ENCODE data around the gene CPEB3.

The CPEB3 gene

DNA sequence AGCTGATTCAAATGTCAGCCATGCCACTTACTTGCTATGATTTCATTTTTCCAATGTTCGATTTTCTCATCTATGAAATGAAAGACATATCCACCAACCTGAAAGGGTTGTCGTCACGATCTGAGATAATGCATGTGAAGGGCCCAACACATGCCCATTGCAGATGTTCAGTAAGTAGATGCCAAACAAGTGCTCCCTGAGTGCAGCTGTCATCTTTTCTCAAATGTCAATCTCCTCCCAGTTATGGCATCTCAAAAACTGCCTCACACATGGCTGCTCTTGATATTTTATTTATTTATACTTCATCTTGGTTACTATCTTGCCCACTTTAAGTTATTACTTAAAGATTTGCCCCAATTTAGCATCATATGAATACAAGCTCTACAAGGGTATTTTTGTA, 16.8 kb downstream of the CPEB3 start:
- TF ChIP-seq, protein P1, sequence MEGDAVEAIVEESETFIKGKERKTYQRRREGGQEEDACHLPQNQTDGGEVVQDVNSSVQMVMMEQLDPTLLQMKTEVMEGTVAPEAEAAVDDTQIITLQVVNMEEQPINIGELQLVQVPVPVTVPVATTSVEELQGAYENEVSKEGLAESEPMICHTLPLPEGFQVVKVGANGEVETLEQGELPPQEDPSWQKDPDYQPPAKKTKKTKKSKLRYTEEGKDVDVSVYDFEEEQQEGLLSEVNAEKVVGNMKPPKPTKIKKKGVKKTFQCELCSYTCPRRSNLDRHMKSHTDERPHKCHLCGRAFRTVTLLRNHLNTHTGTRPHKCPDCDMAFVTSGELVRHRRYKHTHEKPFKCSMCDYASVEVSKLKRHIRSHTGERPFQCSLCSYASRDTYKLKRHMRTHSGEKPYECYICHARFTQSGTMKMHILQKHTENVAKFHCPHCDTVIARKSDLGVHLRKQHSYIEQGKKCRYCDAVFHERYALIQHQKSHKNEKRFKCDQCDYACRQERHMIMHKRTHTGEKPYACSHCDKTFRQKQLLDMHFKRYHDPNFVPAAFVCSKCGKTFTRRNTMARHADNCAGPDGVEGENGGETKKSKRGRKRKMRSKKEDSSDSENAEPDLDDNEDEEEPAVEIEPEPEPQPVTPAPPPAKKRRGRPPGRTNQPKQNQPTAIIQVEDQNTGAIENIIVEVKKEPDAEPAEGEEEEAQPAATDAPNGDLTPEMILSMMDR (IDR thresholded peaks at IDR 0.05; ENCODE audit: control extremely low read depth, extremely low read depth, low read depth, missing control alignments): no peak
- no peak for DNase-seq (ENCODE audit: extremely low spot score)
- ChIA-PET CTCF (interaction anchor here (0.7 to 2.6 kb wide), 5 partner anchors 13 to 186 kb away, joined by 3 to 8 read pairs (median 4); partner anchors contain the start of gene MARCHF5), POLR2A (no interaction called here)

DNA sequence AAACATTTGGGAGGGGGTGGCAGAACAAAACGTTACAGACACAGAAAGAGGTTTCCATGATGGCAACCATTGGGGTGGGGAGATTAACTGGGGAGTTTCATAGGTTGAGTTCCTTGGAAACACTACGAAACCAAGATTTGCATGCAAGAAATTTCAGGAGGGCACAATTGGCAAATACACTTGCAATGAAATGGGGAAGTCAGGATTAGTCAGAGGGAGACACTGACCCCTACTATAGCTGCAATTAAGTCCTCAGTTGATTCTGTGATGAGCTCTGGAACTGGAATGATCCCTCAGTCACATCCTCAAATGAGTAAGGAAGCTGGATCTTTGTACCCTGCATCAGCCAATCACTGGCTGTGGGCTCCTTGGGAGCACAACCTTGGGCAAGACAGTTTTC, 22.1 kb downstream of the CPEB3 start:
- CTCF ChIA-PET: interaction anchor here (1.0 kb wide), 1 partner anchor 22 kb away, joined by 3 read pairs; the partner anchor contains the start of genes CPEB3 and MARCHF5
- POLR2A ChIA-PET: no interaction called here
- no peak for DNase-seq (ENCODE audit: extremely low spot score)
- TF ChIP-seq, protein P1 (IDR thresholded peaks at IDR 0.05; ENCODE audit: control extremely low read depth, extremely low read depth, low read depth, missing control alignments): no peak

DNA sequence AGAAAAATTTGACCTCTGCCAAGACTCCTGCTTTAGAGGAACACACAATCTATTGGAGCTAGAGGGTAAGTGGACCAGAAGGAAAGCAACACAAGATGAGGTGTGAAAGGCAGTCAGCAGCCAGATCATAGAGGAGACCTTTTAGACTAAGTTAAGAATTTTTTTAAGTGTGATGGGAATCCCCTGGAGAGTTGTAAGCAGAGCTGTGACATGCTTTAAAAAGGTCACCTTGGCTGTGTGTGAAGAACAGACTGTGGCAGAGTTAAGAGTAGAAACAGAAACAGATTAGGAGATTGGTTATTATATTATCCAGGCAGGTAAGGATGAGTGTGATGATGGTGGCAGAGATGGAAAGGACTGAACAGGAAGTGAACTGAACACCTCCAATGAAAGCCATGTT, 23.5 kb downstream of the CPEB3 start:
- ChIA-PET CTCF (interaction anchor here (2.6 kb wide), 1 partner anchor 23 kb away, joined by 12 read pairs; the partner anchor contains the start of genes CPEB3 and MARCHF5), POLR2A (no interaction called here)
- TF ChIP-seq, protein P1 (IDR thresholded peaks at IDR 0.05; ENCODE audit: control extremely low read depth, extremely low read depth, low read depth, missing control alignments): no peak
- peak; percentile 40 for DNase-seq (ENCODE audit: extremely low spot score)

DNA sequence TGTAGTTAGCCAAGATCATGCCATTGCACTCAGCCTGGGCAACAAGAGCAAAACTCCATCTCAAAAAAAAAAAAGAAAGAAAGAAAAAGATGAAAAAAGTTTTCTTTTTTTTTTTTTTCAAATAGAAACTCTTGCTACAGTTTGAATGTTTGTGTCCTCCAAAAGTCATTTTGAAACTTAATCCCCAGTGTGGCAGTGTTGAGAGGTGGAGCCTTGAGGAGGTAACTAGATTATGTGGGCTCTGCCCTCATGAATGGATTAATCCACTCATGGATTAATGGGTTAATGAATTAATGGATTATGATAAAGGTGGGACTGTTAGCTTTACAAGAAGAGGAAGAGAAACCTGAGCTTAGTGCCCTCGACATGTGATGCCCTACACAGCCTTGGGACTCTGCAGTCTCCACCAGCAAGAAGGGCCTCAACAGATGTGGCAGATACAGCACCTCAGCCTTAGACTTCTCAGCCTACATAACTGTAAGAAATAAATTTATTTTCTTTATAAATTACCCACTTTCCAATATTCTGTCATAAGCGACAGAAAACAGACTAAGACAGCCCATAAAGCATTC, 25.1 kb downstream of the CPEB3 start:
- POLR2A ChIA-PET: no interaction called here
- DNase-seq (ENCODE audit: extremely low spot score): no peak
- TF ChIP-seq, protein P1 (IDR thresholded peaks at IDR 0.05; ENCODE audit: control extremely low read depth, extremely low read depth, low read depth, missing control alignments): no peak
- CTCF ChIA-PET: interaction anchor here (1.1 to 2.6 kb wide), 2 partner anchors 21 to 25 kb away, joined by 3 to 12 read pairs; partner anchors contain the start of genes CPEB3 and MARCHF5

DNA sequence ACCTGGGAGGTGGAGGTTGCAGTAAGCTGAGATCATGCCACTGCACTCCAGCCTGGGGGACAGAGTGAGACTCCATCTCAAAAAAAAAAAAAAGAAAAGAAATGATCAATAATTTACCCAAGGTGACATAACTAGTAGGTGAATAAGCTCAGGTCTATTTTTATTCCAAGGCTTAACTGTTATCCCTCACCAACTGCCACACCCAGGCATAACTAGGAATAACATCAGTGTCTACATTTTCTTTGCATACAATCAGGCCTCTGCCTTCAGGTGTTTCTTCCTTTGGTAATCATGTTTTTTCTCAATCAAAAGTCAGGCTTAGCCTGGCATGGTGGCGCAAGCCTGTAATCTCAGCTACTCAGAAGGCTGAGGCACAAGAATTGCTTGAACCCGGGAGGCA, 26.6 kb downstream of the CPEB3 start:
- TF ChIP-seq, protein P1 (IDR thresholded peaks at IDR 0.05; ENCODE audit: control extremely low read depth, extremely low read depth, low read depth, missing control alignments): no peak
- DNase-seq (ENCODE audit: extremely low spot score): no peak
- ChIA-PET CTCF (interaction anchor here (1.0 to 1.5 kb wide), 2 partner anchors 10 to 13 kb away, joined by 3 to 8 read pairs; no protein-coding TSS in a partner anchor), POLR2A (no interaction called here)

DNA sequence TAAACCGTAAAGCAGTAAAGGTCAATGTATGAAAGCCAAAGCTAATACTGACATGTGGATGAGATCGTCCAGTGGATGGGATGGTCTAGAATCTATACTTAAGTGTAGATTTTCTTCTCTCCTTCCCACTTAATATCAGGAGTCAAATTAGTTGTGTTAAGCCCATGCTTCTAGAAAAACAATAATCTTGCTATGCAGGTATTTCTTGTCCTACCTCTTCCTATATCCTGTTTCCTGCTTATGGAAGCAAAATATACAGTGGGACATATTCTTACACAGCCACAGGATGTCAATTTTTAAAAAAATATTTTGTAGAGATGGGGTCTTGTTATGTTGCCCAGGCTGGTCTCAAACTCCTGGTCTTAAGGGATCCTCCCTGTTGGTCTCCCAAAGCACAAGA, 27.5 kb downstream of the CPEB3 start:
- TF ChIP-seq, protein P1 (IDR thresholded peaks at IDR 0.05; ENCODE audit: control extremely low read depth, extremely low read depth, low read depth, missing control alignments): no peak
- CTCF ChIA-PET: no interaction called here

More for the DNA sequence above, 27.5 kb downstream of the CPEB3 start:
- POLR2A ChIA-PET: no interaction called here
- DNase-seq (ENCODE audit: extremely low spot score): no peak
